ELR (cell line): ENCODE data around the gene SART3.
A peak's percentile ranks its signal among the peaks of the same experiment; 100 is the strongest.

Experiments used
- DNase-seq: peaks from one replicate; pipeline ENCODE4 v3.0.0-alpha.2; 2015; ENCODE audit warnings: low read depth

The SART3 gene

DNA sequence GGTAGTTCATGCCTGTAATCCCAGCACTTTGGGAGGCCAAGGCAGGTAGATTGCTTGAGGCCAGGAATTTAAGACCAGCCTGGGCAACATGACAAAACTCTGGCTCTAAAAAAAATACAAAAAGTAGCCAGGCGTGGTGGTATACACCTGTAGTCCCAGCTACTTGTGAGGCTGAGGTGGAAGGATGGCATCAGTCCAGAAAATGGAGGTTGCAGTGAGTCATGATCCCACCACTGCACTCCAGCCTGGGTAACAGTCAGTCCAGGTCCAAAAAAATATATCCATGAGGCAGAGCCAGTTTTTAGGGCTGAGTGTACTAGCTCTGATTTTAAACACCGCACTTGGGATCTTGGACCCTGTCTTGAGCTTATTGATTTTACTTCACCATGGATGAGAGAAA lies 76.5 kb downstream of the SART3 start:
- DNase-seq, result no peak

DNA sequence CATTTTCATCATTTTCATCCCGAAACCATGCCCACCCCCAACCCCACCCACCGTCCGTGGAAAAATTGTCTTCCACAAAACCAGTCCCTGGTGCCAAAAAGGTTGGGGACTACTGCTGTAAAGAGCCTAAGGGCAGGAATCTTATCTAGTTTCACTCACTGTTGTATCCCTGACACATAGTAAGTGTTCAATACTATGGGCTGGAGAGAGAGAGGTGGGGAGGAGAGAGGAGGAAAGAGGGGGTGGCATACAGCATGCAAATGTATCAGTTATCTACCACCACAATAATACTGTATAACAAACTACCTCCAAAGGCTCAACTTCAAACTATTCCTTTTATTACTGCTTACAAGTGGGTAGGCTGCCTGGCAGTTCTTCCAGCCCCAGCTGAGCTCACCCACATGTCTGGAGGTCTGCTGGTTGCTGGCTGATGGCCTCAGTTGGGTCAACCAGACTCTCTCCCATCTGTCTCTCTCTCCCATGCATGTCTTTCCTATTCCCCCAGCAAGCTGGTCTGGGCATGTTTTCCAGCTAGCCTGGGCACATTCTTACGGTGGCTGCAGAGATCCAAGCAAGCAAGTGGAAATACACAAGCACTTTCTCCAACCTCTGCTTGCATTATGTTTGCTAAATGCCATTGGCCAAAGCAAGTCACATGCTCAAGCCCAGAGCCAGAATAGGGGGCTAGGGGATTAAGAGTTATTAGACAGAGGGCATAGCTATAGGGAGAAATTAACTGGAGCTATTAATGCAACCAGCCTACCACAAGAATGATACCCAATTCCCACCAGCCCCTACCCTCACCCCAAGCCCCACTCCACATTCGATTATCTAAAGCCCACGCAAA lies 77.5 kb downstream of the SART3 start:
- peak; percentile 10 for DNase-seq

DNA sequence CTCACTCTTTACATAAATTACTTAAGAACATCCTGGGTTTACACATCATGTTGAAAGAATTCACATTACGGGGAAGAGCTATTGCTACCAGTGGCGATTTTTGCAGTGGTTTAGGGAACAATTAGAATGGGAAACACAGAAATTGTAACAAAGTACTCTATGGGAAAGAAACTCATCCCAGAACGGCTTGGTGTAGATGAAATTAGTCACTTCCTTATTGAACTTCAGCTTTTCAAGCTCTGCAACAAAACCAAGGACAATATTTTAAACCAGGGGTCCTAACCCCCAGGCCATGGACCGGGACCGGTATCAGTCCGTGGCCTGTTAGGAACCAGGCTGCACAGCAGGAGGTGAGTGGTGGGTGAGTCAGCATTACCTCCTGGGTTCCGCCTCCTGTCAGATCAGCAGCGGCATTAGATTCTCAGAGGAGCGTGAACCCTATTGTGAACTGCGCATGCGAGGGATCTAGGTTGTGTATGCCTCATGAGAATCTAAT lies 78.2 kb downstream of the SART3 start:
- DNase-seq, result peak; percentile 62

DNA sequence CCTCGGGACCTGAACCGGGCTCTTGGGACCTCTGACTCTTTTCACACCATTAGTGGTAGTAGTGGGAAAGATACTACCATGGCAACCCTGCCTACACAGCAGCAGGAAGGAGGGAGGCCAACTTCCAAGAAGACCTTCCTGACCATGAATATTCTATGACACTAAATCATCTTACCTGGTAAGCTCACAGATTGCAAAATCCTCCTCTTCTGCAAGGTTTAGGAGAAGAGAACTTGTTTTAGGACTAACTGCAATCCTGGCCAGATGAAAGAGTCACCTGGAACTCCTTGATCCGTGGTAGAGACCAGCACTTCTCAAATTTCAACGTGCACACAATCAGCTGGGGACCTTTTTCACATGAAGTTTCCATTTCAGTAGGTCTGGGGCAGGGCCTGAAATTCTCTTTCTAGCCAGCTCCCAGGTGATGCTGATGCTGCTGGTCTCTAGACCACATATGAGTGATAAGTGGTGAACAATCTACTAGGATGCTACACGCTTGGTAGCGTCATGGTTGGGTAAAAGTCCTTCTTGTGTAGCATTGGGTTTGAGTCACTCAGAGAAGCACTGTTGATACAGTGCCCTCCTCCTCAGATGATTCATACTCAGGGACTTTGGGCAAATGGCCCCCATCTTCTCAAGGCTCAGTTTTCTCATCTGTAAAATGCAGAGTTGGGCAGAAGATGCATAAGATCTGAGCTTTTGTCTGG lies 81.5 kb downstream of the SART3 start:
- peak; percentile 11 for DNase-seq

DNA sequence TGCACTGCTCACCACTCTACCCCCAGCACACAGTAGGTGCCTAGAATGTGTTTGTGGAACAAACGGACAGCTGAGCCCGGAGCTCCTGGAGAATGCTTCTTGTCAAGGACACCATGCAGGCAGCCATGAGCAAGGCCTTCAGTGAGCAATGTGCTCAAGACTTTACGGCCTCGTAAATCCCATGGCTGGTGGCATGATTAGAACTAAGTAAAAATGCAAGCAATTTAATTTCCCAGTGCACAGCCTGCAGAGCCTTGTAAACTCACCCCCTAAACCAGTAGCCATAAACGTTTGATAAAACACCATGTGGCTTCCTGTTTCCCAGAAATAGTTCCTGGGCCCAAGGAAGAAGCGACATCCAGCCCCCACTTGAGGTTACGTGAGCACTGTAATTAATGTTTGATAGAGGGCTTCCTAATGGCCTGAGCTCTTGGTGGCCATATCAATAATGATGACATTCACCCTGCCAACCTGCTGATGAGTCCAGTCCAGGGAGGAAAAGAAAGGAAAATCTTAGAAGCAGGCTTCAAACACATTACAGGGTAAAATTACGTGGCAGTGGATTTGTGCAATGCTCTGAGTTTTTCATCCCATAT lies 82.3 kb downstream of the SART3 start:
- DNase-seq, result no peak

DNA sequence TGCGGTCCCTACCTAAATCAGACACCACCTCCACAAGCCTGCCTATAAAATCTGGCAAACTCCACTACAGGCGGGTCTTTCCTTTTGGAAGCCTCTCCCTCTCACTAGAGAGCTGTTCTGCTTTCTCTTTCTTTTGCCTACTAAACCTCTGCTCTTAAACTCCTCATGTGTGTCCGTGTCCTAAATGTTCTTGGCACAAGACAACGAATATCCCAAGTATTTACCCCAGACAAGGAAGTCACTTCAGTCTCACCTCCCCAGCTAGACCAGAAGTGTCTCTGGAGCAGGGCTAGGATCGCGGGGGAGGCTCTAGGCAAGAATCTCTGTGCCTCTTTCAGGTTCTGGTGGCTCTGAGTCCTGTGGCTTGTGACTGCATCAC lies 83.1 kb downstream of the SART3 start:
- DNase-seq, result no peak

DNA sequence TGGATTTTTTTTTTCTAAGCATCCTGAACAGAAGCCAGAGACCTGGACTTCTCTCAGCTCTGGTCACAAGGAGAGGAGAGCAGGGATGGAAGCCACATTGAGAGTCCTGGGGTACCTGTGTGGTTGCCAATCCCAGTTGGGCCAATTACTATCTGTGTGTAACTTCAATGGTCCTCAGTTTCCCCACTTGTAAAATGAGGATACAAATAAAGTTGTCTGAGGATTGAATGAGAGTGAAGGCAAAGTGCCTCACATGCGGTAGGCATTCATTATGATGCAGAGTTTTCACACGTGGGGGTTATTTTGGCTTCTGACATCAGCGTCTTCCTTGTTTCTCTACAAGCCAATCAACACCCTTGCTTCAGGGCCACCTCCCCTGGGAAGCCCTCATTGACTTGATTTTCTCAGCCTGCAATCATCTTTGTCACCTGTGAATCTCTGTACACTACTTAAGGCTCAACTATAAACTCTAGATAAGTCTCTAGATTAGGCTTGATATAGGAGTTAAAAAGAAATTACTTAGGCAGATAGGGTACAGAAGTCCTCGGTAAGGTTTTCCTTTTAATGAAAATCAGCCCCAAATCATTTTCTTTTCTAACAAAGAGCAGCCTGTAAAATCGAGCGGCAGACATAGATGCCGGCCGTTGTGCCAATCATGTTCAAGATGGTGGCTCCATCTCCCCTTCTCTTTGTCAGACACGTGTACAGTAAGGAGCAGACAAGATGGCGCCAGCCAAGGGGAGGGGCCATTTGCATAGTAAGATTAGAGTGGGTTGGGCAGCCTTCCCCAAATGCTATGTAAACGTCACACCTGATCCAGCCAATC lies 83.7 kb downstream of the SART3 start:
- DNase-seq, result no peak

DNA sequence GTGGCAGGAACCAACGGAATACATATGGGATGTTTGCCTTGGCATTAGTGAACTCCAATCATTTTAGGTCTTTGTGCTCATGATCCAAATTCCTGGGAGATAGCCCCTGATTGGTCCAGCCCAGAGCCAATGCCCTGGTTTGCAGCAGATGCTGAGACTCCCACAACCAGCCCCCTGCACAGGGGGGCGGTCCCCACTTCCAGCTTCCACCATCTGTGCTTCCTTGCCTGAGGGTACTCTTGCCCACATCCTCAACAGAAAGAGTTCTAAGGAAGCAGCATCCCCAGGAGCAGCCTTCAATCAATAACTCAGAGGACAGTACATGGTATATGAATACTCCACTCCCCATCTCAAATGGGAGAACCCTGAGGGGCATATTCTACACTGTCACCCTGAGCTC lies 85.6 kb downstream of the SART3 start:
- DNase-seq, result no peak

DNA sequence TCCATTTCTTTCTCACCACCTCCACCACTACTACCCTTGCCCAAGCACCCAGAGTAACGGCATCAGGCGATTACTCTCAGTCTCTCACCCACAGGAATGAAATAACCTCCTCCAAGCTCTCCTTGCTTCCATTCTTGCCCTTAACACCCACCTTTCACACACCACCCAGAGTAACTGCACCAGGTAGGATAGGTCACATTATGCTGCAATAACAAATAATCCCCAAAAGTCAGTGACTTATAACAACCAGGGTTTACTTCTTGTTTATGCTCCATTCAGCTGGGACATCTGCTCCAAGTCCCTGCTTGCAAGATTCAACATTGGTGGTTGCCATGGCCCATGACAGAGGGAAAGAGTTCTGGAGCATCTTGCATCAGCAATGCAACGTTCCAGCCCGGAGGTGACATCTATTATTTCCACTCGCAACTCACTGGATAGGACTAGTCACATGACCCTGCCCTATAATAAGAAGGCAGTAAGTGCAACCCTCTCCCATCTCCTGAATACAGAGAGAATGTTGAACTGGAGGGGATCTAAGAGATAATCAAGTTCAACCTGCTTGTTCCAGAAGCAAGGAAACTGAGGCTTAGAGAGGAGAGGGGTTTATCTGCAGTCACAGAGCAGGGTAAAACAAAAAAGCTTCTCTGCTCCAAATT lies 87.4 kb downstream of the SART3 start:
- DNase-seq, result no peak
